IPS-18a (cell line): Measurements from ENCODE around the gene CYB561A3.
A peak's percentile ranks its signal among the peaks of the same experiment; 100 is the strongest.

ENCODE experiments used
- H3K27ac ChIP-seq: one replicate; pipeline ENCODE4 v1.5.1; 2013; ENCODE audit warnings: low read length
- H3K27me3 ChIP-seq: one replicate; pipeline ENCODE4 v1.6.1; 2013; ENCODE audit warnings: mild to moderate bottlenecking, low read length; ENCODE audit not compliant: control insufficient read depth, insufficient read depth
- H3K36me3 ChIP-seq: one replicate; pipeline ENCODE4 v1.6.1; 2013; ENCODE audit warnings: low read depth, low read length; ENCODE audit not compliant: control insufficient read depth
- H3K4me1 ChIP-seq: one replicate; pipeline ENCODE4 v1.6.1; 2013; ENCODE audit warnings: low read depth, low read length; ENCODE audit not compliant: control insufficient read depth
- H3K4me3 ChIP-seq: one replicate; pipeline ENCODE4 v1.5.1; 2013; ENCODE audit warnings: low read length
- H3K9ac ChIP-seq: one replicate; pipeline ENCODE4 v1.6.1; 2013; ENCODE audit warnings: mild to moderate bottlenecking, low read length, moderate library complexity
- H3K9me3 ChIP-seq: one replicate; pipeline ENCODE4 v1.6.1; 2013; ENCODE audit warnings: low read depth, low read length; ENCODE audit not compliant: control insufficient read depth

Gene CYB561A3, protein sequence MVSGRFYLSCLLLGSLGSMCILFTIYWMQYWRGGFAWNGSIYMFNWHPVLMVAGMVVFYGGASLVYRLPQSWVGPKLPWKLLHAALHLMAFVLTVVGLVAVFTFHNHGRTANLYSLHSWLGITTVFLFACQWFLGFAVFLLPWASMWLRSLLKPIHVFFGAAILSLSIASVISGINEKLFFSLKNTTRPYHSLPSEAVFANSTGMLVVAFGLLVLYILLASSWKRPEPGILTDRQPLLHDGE

DNA sequence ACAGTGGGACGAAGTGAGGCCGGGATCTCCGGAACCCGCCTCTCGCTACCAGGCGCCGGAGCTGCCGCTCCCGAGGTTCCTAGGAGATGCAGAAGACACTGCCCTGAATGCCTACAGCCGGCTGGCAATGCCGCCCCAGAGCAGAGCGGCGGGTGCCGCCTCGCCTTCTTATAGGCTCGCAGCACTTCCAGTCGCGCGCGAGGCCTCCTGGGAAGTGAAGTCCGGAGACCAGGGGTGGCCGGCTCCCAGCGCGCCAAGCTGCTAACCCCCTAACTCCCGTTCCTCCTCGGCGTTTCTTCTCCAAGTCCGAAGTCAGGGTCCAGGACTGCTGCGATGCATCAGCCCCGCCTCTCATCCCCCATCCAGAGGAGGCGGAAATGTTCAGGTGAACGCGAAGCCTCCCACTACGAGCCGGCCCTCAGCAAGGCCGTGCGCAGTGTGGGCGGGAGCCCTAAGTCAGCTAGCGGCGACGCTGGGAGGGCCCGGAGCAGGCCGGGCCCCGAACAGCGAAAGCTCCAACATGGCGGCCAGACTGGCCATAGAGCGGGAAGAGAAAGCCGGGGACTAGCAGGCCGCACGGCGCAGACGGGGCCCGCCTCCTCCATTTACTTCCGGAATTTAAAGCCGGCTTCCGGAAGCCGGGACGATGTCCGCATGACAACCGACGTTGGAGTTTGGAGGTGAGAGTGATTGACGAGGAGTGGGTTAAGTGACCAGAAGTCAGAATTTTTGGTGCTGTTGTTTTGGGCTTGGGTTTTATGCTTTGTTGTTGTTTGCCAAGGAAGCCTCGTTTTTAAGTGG lies at the start of gene CYB561A3, which contains the start of gene TMEM138:
Gene CYB561A3 (minus strand): TSS at position 142 of the 801 bp plus-strand sequence. CDS start 5,169 bp downstream, outside the sequence.
Gene TMEM138 (plus strand): TSS at position 634 of the 801 bp plus-strand sequence. CDS start 2,017 bp downstream, outside the sequence.
- peak within 1 kb of the TSS; percentile 96 for H3K9ac ChIP-seq
- peak within 1 kb of the TSS; percentile 95 for H3K27ac ChIP-seq
- H3K27me3 ChIP-seq: no peaks in the 10 kb centered on the region
- peaks cover 23% of the 10 kb centered on the region for H3K36me3 ChIP-seq
- H3K4me1 ChIP-seq: peaks cover 4% of the 10 kb centered on the region
- H3K9me3 ChIP-seq: no peaks in the 10 kb centered on the region
- peak within 1 kb of the TSS; percentile 93 for H3K4me3 ChIP-seq

DNA sequence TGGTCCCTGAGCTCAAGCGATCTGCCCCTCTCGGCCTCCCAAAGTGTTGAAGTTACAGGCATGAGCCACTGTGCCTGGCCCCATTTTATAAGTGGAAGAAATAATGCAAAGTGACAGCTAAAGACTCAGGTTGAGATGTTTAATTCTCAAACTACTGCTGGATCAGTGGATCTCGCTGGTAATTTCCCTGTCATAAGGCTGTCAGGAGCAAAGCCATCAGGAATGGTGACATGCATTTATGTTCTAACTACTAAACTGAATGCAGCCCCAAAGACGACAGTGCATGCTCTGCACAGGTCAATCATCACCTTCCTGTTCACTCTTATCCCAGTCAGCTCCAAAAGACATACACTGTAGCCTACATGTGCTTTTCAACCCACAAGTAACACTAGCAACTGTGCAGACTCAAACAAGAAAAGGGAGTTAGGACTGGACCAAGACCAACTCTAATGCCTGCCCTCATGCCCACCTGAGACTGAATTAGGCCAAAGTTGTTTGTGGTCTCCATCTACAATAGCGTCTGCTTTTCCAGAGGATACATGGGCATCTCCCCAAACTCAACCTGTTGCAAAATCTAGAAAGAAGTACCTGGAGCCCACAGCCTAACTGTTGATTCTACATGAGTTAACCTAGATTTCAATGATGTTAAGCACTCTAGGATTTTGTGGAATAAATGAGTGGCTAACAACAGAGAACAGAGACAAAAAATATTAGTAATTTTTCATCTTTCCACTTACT lies 45.5 kb upstream of the CYB561A3 start:
- no peak overlapping the region for H3K4me3 ChIP-seq
- peaks cover 91% of the 10 kb centered on the region for H3K36me3 ChIP-seq
- no peak overlapping the region for H3K27ac ChIP-seq
- no peaks in the 10 kb centered on the region for H3K4me1 ChIP-seq
- no peak overlapping the region for H3K9ac ChIP-seq
- H3K9me3 ChIP-seq: no peaks in the 10 kb centered on the region
- H3K27me3 ChIP-seq: no peaks in the 10 kb centered on the region

DNA sequence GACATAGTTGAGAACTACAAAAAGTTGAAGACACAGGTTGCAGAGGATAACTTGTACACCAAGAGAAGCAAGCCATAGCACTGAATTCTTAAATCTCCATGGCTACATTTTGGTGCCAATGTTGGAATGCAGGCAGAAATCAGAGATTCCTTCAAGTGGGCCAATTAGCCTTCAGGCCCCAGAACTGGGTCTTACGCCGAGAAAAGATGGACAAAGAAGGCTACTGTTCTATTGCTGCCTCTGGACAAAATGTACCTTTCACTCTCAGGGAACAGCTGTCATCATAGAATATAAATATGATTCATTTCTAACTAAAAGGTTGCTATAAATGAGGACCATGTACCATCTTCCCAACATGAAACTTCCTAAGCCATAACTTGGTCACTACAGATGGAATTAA lies 44.4 kb upstream of the CYB561A3 start:
- H3K4me3 ChIP-seq: no peak overlapping the region
- H3K9me3 ChIP-seq: no peaks in the 10 kb centered on the region
- no peaks in the 10 kb centered on the region for H3K4me1 ChIP-seq
- H3K36me3 ChIP-seq: peaks cover 80% of the 10 kb centered on the region
- H3K9ac ChIP-seq: no peak overlapping the region
- H3K27ac ChIP-seq: no peak overlapping the region
- no peaks in the 10 kb centered on the region for H3K27me3 ChIP-seq

DNA sequence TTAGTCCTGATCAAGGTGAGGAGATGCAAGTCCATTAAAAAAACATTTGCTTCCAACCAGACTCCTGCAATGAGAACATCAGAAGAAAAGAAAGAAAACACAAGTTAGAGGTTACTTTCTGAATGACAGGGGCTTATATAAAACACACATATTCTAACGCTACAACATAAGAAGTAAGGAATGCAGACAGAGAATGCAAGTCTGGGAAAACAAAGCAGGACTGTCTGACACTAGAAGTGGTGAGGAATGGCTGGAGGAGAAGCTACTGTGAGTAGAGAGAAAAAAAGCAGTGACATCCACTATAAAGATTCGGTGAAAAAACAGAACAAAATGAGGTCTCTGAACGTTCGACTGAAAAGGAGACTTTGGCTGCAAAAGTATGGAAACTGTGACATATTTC lies 43.0 kb upstream of the CYB561A3 start:
- no peak overlapping the region for H3K9ac ChIP-seq
- no peaks in the 10 kb centered on the region for H3K27me3 ChIP-seq
- H3K9me3 ChIP-seq: no peaks in the 10 kb centered on the region
- H3K36me3 ChIP-seq: peaks cover 66% of the 10 kb centered on the region
- no peaks in the 10 kb centered on the region for H3K4me1 ChIP-seq
- no peak overlapping the region for H3K27ac ChIP-seq
- H3K4me3 ChIP-seq: no peak overlapping the region

DNA sequence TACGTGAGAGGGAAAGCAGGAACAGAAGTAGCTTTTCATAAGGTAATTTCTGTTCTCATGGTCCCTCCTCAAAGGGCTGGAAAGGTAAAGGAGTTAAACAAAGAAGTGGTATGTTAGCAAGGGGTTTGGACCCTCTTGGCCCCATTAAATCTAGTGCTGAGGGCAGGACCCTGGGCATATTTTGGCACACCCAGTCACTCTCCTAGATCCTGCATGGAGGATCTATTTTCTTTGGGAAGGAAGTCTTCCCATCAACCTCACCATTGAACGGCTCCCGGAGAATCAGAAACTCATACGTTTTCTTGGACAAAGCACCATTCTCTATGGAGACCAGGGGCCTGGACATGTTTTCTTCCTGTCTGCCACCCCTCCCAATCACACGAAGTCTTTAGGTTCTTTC lies 42.4 kb upstream of the CYB561A3 start:
- no peak overlapping the region for H3K9ac ChIP-seq
- H3K27ac ChIP-seq: no peak overlapping the region
- no peaks in the 10 kb centered on the region for H3K9me3 ChIP-seq
- H3K36me3 ChIP-seq: peaks cover 65% of the 10 kb centered on the region
- H3K27me3 ChIP-seq: no peaks in the 10 kb centered on the region
- H3K4me3 ChIP-seq: no peak overlapping the region
- no peaks in the 10 kb centered on the region for H3K4me1 ChIP-seq

DNA sequence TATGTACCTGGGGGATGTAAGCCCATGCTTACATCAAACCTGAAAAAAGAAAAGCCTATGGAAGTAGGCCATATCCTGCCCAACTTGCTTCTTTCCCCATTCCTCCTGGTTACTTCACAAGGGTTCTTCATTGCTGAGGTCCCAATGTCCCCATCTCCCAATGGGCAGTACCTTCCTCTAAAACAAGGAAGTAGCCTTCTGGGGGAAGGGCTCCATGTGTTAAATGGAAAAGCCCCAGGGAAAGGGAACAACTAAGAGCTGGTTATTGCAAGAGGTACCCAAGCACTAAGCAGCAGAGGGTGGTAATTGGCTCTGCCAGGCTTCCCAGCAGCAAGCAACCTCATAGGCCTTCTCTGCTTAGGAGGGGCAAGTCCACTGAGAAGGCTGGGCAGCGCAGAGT lies 42.0 kb upstream of the CYB561A3 start:
- Histone ChIP-seq H3K4me3 (no peak overlapping the region), H3K36me3 (peaks cover 61% of the 10 kb centered on the region), H3K9me3 (no peaks in the 10 kb centered on the region), H3K27me3 (no peaks in the 10 kb centered on the region), H3K9ac (no peak overlapping the region), H3K27ac (no peak overlapping the region), H3K4me1 (no peaks in the 10 kb centered on the region)

DNA sequence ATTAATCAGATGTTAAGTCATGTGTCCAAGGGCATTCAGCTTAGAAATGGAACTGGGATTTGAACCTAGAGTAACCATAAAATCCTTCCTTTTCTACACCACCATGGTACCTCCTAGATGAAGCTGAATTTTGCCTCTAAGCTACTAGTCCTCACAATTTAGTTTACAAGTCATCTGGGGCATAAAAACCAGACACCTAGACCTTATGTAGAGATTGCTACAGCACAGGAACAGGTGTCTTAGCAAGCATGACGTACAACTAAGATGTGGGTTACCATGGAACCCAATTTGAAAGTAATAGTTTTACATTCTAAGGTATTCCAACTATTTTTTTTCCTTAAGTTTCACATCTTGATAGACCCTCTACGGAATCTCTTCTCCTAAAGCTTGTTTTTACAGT lies 39.9 kb upstream of the CYB561A3 start:
- H3K9me3 ChIP-seq: no peaks in the 10 kb centered on the region
- H3K4me1 ChIP-seq: no peaks in the 10 kb centered on the region
- H3K27me3 ChIP-seq: no peaks in the 10 kb centered on the region
- peaks cover 49% of the 10 kb centered on the region for H3K36me3 ChIP-seq
- no peak overlapping the region for H3K27ac ChIP-seq
- H3K9ac ChIP-seq: no peak overlapping the region
- no peak overlapping the region for H3K4me3 ChIP-seq

DNA sequence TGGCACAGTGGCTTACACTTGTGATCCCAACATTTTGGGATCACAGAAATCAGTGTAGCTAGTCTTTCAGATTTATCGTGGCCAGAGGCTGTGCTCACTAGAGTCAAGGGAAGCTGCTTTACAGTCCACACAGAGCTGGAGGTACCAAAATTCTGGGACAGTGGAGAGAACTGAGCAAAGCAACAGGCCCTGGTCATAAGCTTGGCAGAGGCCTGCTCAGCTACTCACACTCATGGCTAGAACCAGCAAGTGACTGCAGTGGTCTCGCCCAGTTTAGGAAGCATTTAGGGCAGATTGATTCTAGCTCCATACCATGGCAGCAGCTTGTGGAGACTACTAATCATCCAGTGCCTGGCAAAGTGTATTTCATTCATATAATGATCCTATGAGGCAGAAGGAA lies 39.5 kb upstream of the CYB561A3 start:
- Histone ChIP-seq H3K27ac (no peak overlapping the region), H3K4me1 (no peaks in the 10 kb centered on the region), H3K36me3 (peaks cover 46% of the 10 kb centered on the region), H3K9ac (no peak overlapping the region), H3K27me3 (no peaks in the 10 kb centered on the region), H3K4me3 (no peak overlapping the region), H3K9me3 (no peaks in the 10 kb centered on the region)

DNA sequence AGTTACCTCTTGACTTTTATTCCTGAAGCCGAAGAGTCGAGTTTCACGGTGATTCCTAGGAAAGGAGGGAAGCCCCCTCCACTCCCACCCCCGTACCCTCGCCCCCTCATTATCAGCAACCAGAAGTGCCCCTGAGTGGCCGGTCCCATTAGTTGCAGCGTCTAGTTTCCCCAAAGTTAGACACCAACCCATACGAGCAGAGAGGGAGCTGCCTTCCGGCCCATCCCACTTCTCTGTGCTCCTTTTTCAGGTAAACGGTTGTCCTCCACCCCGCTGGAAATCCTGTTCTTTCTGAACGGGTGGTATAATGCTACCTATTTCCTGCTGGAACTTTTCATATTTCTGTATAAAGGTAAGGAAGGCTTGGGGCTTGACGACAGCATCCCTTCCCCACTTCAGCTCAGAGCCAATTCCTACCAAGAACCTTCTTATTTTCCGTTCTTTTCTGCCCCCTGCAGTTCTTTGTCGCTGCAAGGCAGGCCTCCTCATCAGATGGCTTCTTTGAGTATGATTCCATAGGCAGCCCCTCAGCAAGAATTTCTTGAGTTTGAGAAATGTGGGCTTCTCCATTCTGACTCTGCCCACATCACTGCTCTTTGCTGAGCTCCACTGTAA lies 31.4 kb upstream of the CYB561A3 start:
- Histone ChIP-seq H3K4me3 (peak overlapping the region; percentile 72), H3K4me1 (no peaks in the 10 kb centered on the region), H3K36me3 (peaks cover 11% of the 10 kb centered on the region), H3K27ac (no peak overlapping the region), H3K27me3 (no peaks in the 10 kb centered on the region), H3K9me3 (no peaks in the 10 kb centered on the region), H3K9ac (peak overlapping the region; percentile 56)

DNA sequence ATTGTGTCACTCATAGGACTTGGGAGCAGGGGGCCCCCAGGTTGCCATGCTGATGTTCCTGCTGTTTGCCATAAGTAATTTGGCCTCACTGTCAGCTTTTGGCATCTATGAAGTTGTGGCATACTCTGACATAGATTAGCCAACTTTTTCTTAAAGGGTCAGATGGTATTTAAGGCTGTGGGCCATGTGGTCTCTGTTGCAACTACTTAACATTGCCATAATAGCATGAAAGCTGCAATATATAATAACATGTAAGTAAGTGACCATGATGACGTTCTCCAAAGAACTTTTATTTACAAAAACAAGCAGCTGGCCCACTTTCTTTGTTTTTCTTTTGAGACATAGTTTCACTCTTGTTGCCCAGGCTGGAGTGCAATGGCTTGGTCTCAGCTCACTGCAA lies 28.5 kb upstream of the CYB561A3 start:
- H3K4me1 ChIP-seq: no peaks in the 10 kb centered on the region
- H3K9me3 ChIP-seq: no peaks in the 10 kb centered on the region
- H3K27me3 ChIP-seq: no peaks in the 10 kb centered on the region
- no peak overlapping the region for H3K4me3 ChIP-seq
- no peak overlapping the region for H3K9ac ChIP-seq
- peaks cover 4% of the 10 kb centered on the region for H3K36me3 ChIP-seq
- no peak overlapping the region for H3K27ac ChIP-seq
